Urinary bladder (tissue), 4 donors: Measurements from ENCODE around the gene SOHLH1. TPM values are rescaled to one million over a fixed set of nuclear protein-coding genes. Genes with fewer than 3 reads are reported as not detected.
"Not testable (repeated sequence)": the region's sequence is repeated elsewhere in the genome, so short reads cannot be mapped to it uniquely, and the experiment has no call there.

Experiments used
- DNase-seq: peaks from one replicate; pipeline ENCODE4 v3.0.0-alpha.2; 2015; ENCODE audit errors: extremely low spot score
- H3K27ac ChIP-seq: one replicate; pipeline ENCODE4 v1.5.1; 2013; ENCODE audit warnings: low read depth, mild to moderate bottlenecking, moderate library complexity
- H3K36me3 ChIP-seq: one replicate; pipeline ENCODE4 v1.6.1; 2013; ENCODE audit warnings: mild to moderate bottlenecking, moderate library complexity; ENCODE audit not compliant: insufficient read depth
- H3K4me1 ChIP-seq: one replicate; pipeline ENCODE4 v1.6.1; 2013; ENCODE audit warnings: mild to moderate bottlenecking, moderate library complexity; ENCODE audit not compliant: insufficient read depth
- H3K4me3 ChIP-seq: one replicate; pipeline ENCODE4 v1.5.1; 2013; ENCODE audit warnings: low read depth, low read length
- WGBS: extraction: QIAGEN DNeasy Blood & Tissue Kit; methylation state at CpG from one replicate; pipeline ENCODE4 v1.1.7; 2013; 5-methylcytosine and 5-hydroxymethylcytosine counted together
- polyA plus RNA-seq: library from polyadenylated mRNA; stranded (reverse); fragments of 200-250 nt; gene quantifications from one replicate; pipeline ENCODE4 v1.2.3, GENCODE V29; 2013
- total RNA-seq: library from RNA; depleted of rRNA; stranded (reverse); fragments of >200 nt; gene quantifications from one replicate; pipeline ENCODE4 v1.2.3, GENCODE V29; 2014
- donor health status: healthy with polysubstance abuse.
- donor health status: healthy.

SOHLH1 gene
- total and polyA plus RNA-seq, 2 donors = not detected

GRCh38 chr9:135672786-135673185, 26.5 kb downstream of the SOHLH1 start:
- not testable (repeated sequence) for DNase-seq, H3K27ac ChIP-seq, H3K36me3 ChIP-seq, H3K4me3 ChIP-seq, H3K4me1 ChIP-seq
- WGBS = 83% methylated on average over 7 of the region's 7 CpGs

DNA sequence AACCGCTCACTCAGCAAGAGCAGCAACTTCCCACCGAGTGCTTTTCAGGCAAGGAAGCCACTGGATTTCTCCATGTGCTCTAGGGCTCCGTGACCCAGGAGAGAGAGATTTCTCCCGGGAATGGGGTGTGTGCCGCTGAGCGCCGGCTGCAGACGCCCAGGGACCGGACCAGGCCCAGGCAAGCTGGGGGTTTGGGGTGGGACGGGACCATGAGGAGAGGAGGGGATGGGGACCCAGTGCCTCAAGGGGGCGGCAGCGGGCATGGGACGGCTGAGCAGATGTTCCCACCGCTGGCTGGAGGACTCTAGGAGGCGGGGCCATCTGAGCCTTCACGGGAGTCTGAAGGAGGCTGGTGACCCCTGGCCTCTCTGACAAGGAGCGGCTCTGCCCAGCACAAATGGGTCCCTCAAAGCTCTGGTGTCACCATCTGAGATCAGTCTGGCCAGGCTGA, 27.7 kb downstream of the SOHLH1 start:
- no peak for DNase-seq
- 50% methylated on average over 17 of the region's 17 CpGs for WGBS
- H3K4me3 ChIP-seq = no peak overlapping the region
- H3K27ac ChIP-seq = no peak overlapping the region
- H3K36me3 ChIP-seq = no peaks in the 10 kb centered on the region
- no peaks in the 10 kb centered on the region for H3K4me1 ChIP-seq

- no peak for DNase-seq
- Histone ChIP-seq H3K4me3 (no peak overlapping the region), H3K36me3 (no peaks in the 10 kb centered on the region), H3K4me1 (no peaks in the 10 kb centered on the region), H3K27ac (no peak overlapping the region)
- WGBS = 87% methylated on average over 41 of the region's 41 CpGs
Observed at GRCh38 chr9:135670721-135671590, 28.3 kb downstream of the SOHLH1 start.

- H3K36me3 ChIP-seq = no peaks in the 10 kb centered on the region
- no peak overlapping the region for H3K27ac ChIP-seq
- WGBS = 97% methylated on average over 9 of the region's 9 CpGs
- H3K4me3 ChIP-seq = no peak overlapping the region
- no peaks in the 10 kb centered on the region for H3K4me1 ChIP-seq
- DNase-seq = no peak
Observed at GRCh38 chr9:135669616-135670285, 29.5 kb downstream of the SOHLH1 start.

DNA sequence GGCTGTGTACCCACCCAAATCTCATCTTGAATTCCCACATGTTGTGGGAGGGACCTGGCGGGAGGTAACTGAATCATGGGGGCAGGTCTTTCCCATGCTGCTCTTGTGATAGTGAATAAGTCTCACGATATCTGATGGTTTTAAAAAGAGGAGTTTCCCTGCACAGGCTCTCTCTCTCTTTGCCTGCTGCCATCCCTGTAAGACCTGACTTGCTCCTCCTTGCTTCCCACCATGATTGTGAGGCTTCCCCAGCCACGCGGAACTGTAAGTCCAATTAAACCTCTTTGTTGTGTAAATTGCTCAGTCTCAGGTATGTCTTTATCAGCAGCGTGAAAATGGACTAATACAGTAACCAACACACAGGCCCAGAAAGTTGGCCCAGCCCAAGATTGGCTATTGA, 30.3 kb downstream of the SOHLH1 start:
- not testable (repeated sequence) for H3K4me3 ChIP-seq, H3K27ac ChIP-seq, DNase-seq, H3K4me1 ChIP-seq, H3K36me3 ChIP-seq
- 86% methylated on average over 5 of the region's 5 CpGs for WGBS

GRCh38 chr9:135667463-135668001, 31.7 kb downstream of the SOHLH1 start:
- H3K4me1 ChIP-seq = no peaks in the 10 kb centered on the region
- 57% methylated on average over 9 of the region's 9 CpGs for WGBS
- H3K4me3 ChIP-seq = no peak overlapping the region
- H3K36me3 ChIP-seq = no peaks in the 10 kb centered on the region
- no peak overlapping the region for H3K27ac ChIP-seq
- DNase-seq = no peak

GRCh38 chr9:135666534-135667462, 32.5 kb downstream of the SOHLH1 start:
- no peak for DNase-seq
- Histone ChIP-seq H3K36me3 (no peaks in the 10 kb centered on the region), H3K27ac (no peak overlapping the region), H3K4me3 (no peak overlapping the region), H3K4me1 (no peaks in the 10 kb centered on the region)
- 60% methylated on average over 29 of the region's 29 CpGs for WGBS

DNA sequence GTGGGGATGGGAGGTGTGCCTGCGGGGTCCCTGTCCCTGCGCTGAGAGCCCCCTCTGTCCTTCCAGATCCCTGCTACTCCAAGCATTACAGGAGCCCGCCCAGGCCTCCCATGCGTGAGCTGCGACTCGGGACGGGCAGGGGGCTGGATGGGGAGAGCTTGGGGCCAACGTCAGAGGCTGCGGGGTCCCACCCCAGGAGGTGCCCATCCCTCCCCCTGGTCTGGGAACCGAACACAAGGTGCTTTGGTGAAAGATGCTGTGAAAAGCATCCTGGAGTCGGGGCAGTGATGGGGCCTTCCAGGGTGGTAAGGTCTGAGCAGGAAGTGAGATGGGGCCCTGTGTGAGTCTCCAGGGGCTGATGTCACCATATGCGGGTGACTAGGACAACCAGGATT, 33.5 kb downstream of the SOHLH1 start:
- Histone ChIP-seq H3K36me3 (no peaks in the 10 kb centered on the region), H3K27ac (no peak overlapping the region), H3K4me1 (no peaks in the 10 kb centered on the region), H3K4me3 (no peak overlapping the region)
- WGBS = 69% methylated on average over 12 of the region's 12 CpGs
- DNase-seq = no peak

DNA sequence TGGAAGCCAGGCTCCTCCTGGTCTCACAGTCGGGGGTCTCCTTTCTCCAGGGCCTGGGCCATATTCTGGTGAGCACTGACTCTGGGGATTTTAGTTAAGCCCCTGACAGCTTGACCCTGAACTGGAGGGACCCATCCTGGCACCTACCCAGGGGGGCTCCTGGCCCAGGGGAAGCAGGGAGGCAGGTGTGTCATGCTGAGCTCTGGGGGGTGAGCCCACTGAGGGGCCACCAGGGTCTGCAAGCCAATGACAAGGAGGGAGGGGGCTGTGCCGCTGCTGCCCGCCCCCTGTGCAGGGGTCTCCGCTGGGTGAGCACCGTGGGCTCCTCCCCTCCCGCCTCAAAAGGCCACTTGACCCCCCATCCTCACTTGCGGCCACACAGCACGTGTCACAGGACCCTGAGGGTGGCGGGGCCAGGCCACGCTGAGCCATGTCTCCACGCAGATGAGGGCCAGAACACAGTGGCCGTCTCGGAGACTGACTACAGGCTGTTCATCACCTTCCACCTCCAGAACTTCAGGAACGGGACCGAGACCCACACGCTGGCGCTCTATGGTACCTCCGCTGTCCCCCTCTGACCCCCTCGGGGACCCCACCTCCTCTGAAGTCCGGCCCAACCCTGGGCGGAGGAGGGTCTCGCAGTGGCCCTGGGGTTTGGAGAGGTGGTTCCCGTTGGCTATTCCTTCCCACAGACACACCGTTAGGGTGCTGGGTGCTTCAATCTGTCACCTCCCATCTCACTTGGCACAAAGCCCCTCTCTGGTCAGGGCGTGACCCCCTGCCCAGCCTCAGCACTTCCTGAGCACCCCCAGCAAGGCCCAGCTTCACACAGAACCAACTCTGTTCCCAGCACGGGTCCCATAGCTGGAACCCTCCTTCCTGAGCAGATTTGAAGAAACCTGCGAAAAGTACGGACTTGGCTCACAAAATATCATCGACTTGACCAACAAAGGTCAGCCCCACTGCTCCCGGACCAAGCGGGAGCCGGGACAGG, 34.2 kb downstream of the SOHLH1 start:
- Histone ChIP-seq H3K4me1 (no peaks in the 10 kb centered on the region), H3K36me3 (no peaks in the 10 kb centered on the region), H3K4me3 (no peak overlapping the region), H3K27ac (no peak overlapping the region)
- 79% methylated on average over 32 of the region's 32 CpGs for WGBS
- DNase-seq = no peak

- WGBS = 88% methylated on average over 10 of the region's 10 CpGs
- Histone ChIP-seq H3K36me3 (no peaks in the 10 kb centered on the region), H3K4me1 (no peaks in the 10 kb centered on the region), H3K27ac (no peak overlapping the region), H3K4me3 (no peak overlapping the region)
- no peak for DNase-seq
Observed at GRCh38 chr9:135664266-135664665, 35.0 kb downstream of the SOHLH1 start.

DNA sequence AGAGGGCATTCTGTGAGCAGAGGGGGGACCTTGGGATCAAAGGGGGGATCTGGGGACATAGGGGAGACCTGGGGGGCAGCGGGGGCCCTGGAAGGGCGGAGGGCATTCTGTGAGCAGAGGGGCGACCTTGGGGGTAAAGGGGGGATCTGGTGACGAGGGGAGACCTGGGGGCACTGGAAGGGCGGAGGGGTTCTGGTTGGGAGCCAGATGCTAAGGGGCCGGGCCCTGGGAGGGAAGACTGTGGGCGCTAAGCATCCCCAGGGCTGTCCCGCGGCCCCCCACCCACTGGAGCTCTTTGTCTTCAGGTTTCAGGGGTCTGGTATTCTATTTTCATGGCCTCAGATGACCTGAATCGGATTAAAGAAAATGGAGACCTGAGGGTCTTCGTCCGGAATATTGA, 35.4 kb downstream of the SOHLH1 start:
- Histone ChIP-seq H3K27ac (no peak overlapping the region), H3K4me3 (no peak overlapping the region), H3K36me3 (no peaks in the 10 kb centered on the region), H3K4me1 (no peaks in the 10 kb centered on the region)
- no peak for DNase-seq
- WGBS = 88% methylated on average over 12 of the region's 12 CpGs

DNA sequence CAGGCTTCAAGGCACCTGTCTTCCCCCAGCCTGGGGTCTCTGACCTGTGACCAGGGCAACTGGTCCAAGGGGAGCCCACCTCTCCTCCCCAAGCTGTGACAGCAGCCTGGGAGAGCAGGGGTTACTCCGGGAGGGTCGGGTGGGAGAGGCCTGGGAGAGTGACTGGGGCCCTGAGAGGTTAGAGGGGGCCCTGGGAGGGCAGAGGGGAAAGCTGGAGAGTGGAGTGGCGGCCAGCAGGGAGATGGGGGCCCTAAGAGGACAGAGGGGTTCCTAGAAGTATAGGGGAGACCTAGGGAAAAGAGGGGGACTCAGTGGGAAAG, 35.9 kb downstream of the SOHLH1 start:
- H3K4me3 ChIP-seq = no peak overlapping the region
- WGBS = 58% methylated on average over 3 of the region's 3 CpGs
- no peaks in the 10 kb centered on the region for H3K4me1 ChIP-seq
- H3K27ac ChIP-seq = no peak overlapping the region
- DNase-seq = no peak
- no peaks in the 10 kb centered on the region for H3K36me3 ChIP-seq
